Loucy (cell line): Measurements from ENCODE around the gene NFATC1.

Source experiments
- H2AFZ ChIP-seq: fragments of 200-600 bp; sonication (generic); 2 replicates; pipeline ENCODE4 v1.6.0; 2016; ENCODE audit warnings: antibody characterized with exemption, mild to moderate bottlenecking, low read length, moderate library complexity
- H3F3A ChIP-seq: fragments of 200-600 bp; 2 replicates; pipeline ENCODE4 v1.6.0; 2016; ENCODE audit warnings: antibody characterized with exemption, low read depth, mild to moderate bottlenecking
- H3K27me3 ChIP-seq: fragments of 200-600 bp; sonication (generic); 2 replicates; pipeline ENCODE4 v1.6.1; 2014; ENCODE audit warnings: low read length, mild to moderate bottlenecking; ENCODE audit not compliant: insufficient read depth, poor library complexity, severe bottlenecking
- H3K36me3 ChIP-seq: fragments of 200-600 bp; sonication (generic); 2 replicates; pipeline ENCODE4 v1.6.1; 2016; ENCODE audit warnings: low read length; ENCODE audit not compliant: insufficient read depth
- H3K4me1 ChIP-seq: fragments of 200-600 bp; sonication (generic); 2 replicates; pipeline ENCODE4 v1.5.1; 2014; ENCODE audit warnings: low read length, mild to moderate bottlenecking; ENCODE audit not compliant: insufficient read depth, poor library complexity, severe bottlenecking
- H3K4me2 ChIP-seq: fragments of 200-600 bp; sonication (generic); 2 replicates; pipeline ENCODE4 v1.6.0; 2014; ENCODE audit warnings: antibody characterized with exemption, low read length, low read depth, mild to moderate bottlenecking; ENCODE audit not compliant: poor library complexity, severe bottlenecking
- H3K4me3 ChIP-seq: fragments of 200-600 bp; sonication (generic); 2 replicates; pipeline ENCODE4 v1.5.1; 2014; ENCODE audit warnings: low read length, mild to moderate bottlenecking, mixed read lengths; ENCODE audit not compliant: poor library complexity, severe bottlenecking
- H3K79me2 ChIP-seq: fragments of 200-600 bp; sonication (generic); 2 replicates; pipeline ENCODE4 v1.6.1; 2014; ENCODE audit warnings: low read length; ENCODE audit not compliant: insufficient read depth
- H3K9ac ChIP-seq: fragments of 200-600 bp; sonication (generic); 2 replicates; pipeline ENCODE4 v1.6.0; 2014; ENCODE audit warnings: mild to moderate bottlenecking, low read depth, low read length, moderate library complexity; ENCODE audit not compliant: poor library complexity, severe bottlenecking
- H3K9me2 ChIP-seq: fragments of 200-600 bp; sonication (generic); replicated peaks from 2 replicates; pipeline ENCODE4 v1.6.1; 2016; ENCODE audit warnings: low read depth, low read length, mixed read lengths
- H3K9me3 ChIP-seq: fragments of 200-600 bp; sonication (generic); 2 replicates; pipeline ENCODE4 v1.6.1; 2014; ENCODE audit warnings: mild to moderate bottlenecking, antibody characterized with exemption, low read length, low read depth; ENCODE audit not compliant: insufficient read depth
- H4K20me1 ChIP-seq: fragments of 200-600 bp; sonication (generic); 2 replicates; pipeline ENCODE4 v1.6.0; 2014; ENCODE audit warnings: antibody characterized with exemption, low read length, mild to moderate bottlenecking; ENCODE audit not compliant: insufficient read depth, poor library complexity, severe bottlenecking
- EZH2phosphoT487 ChIP-seq: fragments of 200-600 bp; IDR thresholded peaks from 2 replicates; pipeline ENCODE4 v1.6.1; 2018; ENCODE audit warnings: antibody characterized with exemption, mild to moderate bottlenecking, moderate library complexity, borderline replicate concordance
- TF ChIP-seq, protein P1 (sequence below): fragments of 200-600 bp; sonication (generic); conservative IDR thresholded peaks from 2 replicates; pipeline ENCODE4 v1.5.1; 2014; ENCODE audit warnings: mild to moderate bottlenecking, antibody characterized with exemption, low read length

Gene NFATC1

DNA sequence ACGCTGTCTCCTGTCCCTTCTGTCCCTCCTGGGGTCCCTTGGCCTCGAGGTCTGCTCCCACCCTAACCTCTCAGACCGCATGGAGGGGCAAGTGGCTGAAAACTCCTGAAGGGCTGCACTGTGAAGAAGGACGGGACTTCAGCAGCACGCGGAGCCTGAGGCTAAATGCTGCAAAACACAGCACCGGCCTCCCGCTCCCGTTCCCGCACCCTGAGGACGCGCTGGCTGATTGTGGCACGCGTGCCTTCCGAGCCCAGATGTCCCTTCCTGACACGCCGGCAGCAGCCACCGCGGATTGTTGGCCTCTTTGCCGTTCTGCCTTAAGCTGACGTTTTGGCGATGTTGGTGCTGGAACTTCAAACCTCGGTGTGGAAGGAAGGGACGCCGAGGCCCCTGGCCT, 158.0 kb downstream of the NFATC1 start:
- no peaks in the 10 kb centered on the region for H3K79me2 ChIP-seq
- TF ChIP-seq EZH2phosphoT487: no peak
- TF ChIP-seq, protein P1, sequence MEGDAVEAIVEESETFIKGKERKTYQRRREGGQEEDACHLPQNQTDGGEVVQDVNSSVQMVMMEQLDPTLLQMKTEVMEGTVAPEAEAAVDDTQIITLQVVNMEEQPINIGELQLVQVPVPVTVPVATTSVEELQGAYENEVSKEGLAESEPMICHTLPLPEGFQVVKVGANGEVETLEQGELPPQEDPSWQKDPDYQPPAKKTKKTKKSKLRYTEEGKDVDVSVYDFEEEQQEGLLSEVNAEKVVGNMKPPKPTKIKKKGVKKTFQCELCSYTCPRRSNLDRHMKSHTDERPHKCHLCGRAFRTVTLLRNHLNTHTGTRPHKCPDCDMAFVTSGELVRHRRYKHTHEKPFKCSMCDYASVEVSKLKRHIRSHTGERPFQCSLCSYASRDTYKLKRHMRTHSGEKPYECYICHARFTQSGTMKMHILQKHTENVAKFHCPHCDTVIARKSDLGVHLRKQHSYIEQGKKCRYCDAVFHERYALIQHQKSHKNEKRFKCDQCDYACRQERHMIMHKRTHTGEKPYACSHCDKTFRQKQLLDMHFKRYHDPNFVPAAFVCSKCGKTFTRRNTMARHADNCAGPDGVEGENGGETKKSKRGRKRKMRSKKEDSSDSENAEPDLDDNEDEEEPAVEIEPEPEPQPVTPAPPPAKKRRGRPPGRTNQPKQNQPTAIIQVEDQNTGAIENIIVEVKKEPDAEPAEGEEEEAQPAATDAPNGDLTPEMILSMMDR: no peak
- H3K9me3 ChIP-seq: peaks cover 17% of the 10 kb centered on the region; the same call in 1 of the 2 replicates
- no peaks in the 10 kb centered on the region for H3K27me3 ChIP-seq
- H3K4me3 ChIP-seq: no peak overlapping the region
- no peak overlapping the region for H3K9ac ChIP-seq
- H3F3A ChIP-seq: no peaks in the 10 kb centered on the region
- H3K4me1 ChIP-seq: no peaks in the 10 kb centered on the region
- no peaks in the 10 kb centered on the region for H3K9me2 ChIP-seq
- no peaks in the 10 kb centered on the region for H3K36me3 ChIP-seq
- H3K4me2 ChIP-seq: no peak overlapping the region
- H4K20me1 ChIP-seq: no peaks in the 10 kb centered on the region
- H2AFZ ChIP-seq: no peak overlapping the region

DNA sequence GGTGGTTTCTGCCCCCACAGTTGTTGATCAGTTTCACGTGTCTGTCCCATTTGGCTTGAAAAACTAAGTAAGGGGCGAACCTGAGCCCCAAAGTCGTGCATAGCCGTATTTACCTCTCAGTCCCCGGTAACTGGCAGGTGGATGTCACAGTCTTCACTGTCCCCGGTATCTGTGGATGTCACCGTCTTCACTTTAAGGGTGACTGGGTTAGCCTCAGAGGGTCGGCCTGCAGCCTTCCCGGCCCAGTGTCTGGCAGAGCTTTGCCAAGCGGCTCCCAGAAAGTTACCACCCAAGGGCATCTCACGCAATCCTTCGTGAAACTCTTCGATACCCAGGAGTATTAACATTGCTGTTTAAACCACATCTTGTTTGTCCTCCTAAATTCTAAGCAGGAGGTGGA, 158.6 kb downstream of the NFATC1 start:
- Histone ChIP-seq H3K4me3 (no peak overlapping the region), H3K9ac (no peak overlapping the region), H3K27me3 (no peaks in the 10 kb centered on the region)

DNA sequence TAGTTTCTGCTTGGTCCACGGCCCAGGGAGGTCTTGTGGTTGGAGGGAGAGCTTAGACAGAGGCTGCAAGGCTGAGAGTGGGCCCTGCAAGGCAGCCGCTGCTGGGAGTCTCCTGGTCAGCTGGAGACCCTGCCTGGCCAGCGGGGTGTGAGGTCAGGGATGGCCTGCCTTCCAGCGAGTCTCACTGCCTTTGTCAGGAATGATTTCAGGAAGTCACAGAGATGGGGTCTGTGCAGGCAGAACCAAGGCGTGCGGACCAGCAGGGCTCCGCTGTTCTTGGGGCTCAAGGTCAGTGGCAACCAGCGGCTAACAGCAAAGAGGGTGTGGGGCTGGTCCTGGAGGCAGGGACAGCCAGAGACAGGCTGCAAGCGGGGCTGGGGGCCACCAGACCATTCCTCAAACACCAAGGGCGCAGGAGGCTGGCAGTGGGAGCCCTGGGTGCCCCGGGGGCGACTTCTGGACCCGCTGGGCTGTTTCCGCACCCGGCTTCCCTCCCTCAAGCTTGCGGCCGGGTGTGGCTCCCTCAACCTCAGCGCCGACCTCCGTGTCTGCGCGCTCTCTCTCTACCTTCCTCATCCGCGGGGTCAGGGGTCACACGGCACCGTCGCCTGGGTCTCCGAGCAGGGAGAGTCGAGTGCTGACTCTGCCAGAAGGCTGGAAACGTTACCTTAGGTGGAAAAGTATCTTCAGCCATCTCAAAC, 159.4 kb downstream of the NFATC1 start:
- Histone ChIP-seq H3K27me3 (no peaks in the 10 kb centered on the region), H3K4me3 (no peak overlapping the region), H3K36me3 (no peaks in the 10 kb centered on the region), H3F3A (no peaks in the 10 kb centered on the region), H3K4me2 (no peak overlapping the region), H3K9me2 (no peaks in the 10 kb centered on the region), H2AFZ (no peak overlapping the region), H4K20me1 (no peaks in the 10 kb centered on the region), H3K79me2 (no peaks in the 10 kb centered on the region), H3K9ac (no peak overlapping the region), H3K9me3 (peaks cover 21% of the 10 kb centered on the region; the same call in 1 of the 2 replicates), H3K4me1 (no peaks in the 10 kb centered on the region)
- TF ChIP-seq, protein P1: no peak
- no peak for TF ChIP-seq EZH2phosphoT487

More for the DNA sequence above, 158.6 kb downstream of the NFATC1 start:
- TF ChIP-seq, protein P1: no peak
- H3F3A ChIP-seq: no peaks in the 10 kb centered on the region
- H3K36me3 ChIP-seq: no peaks in the 10 kb centered on the region
- no peak overlapping the region for H3K4me2 ChIP-seq
- no peak overlapping the region for H2AFZ ChIP-seq
- no peaks in the 10 kb centered on the region for H3K4me1 ChIP-seq
- no peaks in the 10 kb centered on the region for H4K20me1 ChIP-seq
- H3K9me3 ChIP-seq: peaks cover 17% of the 10 kb centered on the region; the same call in 1 of the 2 replicates
- no peaks in the 10 kb centered on the region for H3K79me2 ChIP-seq
- no peaks in the 10 kb centered on the region for H3K9me2 ChIP-seq
